Pons (tissue), 1 donor: ENCODE data around the gene B3GALT6.
A peak's percentile ranks its signal among the peaks of the same experiment; 100 is the strongest.

Source experiments
- DNase-seq: peaks from one replicate; pipeline ENCODE4 v3.0.0-alpha.2; 2016; ENCODE audit warnings: low spot score

Gene B3GALT6

DNA sequence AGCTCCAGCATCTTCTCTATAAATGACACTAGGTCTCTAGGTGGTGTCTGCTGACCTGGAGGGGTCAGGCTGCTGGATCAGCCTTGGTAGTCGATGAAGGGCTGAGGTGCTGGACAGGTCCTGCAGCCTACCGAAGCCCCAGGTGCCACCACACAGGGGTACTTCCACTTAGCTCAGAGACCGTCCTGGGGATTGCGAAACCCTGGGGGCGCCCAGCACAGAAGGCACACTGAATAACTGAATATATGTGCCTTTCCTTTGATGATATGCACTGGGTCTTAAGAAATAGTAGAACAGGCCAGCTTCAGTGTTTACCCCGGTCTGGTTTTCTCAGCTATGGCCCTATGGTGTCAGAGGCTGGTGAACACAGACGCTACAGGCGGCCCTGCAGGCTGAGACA is 30.7 kb downstream of the B3GALT6 start:
- no peak for DNase-seq

DNA sequence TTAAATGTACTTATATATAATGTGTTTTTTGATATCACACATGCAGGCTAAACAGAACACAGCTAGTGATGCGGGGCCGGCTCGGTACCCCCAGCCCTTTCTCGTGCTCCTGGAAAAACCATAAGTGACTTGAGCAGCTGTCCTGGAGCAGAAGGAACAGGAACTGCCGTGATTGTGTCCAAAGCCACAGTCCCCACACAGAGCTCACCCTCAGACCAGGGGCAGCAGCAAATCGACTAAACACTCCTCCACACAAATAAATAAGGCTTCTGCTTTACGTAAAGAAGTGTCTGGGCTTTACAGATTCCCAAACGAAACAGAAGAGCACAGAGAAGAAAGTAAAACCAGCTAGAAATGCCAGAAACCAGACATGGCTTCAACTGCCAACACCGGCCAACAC is 32.0 kb downstream of the B3GALT6 start:
- no peak for DNase-seq

DNA sequence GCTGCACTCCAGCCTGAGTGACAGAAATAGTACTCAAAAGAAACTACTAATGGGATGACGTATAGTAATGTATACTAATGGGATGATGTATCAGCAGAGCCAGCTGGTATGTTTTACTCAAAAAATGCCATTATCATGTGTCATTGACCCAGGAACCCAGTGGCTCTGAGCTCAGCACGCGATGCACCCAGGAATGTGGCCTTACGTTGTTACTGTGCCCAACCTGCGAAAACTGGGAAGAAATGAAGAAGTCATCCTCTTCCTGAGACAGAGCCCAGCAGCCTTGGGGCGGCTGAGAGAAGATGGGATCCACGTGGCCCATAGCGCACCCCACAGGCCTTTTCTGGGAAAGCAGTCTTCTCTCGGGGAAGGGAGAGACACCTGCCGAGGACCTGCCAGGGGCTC is 32.8 kb downstream of the B3GALT6 start:
- no peak for DNase-seq

GRCh38 chr1:1267488-1268283 is 35.6 kb downstream of the B3GALT6 start:
- no peak for DNase-seq

DNA sequence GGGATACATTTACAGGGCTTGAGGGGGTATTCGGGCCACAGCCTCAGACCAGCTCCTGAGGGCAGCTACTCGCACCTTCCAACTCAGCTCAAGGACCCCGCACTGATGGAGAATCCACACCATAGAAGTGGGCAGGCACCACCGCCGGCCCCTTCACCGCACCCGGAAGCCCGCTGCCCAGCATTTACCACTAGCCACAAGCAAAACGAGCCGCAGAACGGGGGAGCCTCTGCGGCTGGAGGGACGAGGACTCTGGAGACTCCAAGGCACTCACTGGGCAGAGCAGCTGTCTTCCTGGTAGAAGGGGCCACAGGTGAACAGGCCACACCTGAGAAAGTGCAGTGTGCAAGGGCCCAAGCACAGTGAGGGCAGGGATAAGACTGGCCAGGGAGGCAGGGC is 36.2 kb downstream of the B3GALT6 start:
- DNase-seq, result no peak

DNA sequence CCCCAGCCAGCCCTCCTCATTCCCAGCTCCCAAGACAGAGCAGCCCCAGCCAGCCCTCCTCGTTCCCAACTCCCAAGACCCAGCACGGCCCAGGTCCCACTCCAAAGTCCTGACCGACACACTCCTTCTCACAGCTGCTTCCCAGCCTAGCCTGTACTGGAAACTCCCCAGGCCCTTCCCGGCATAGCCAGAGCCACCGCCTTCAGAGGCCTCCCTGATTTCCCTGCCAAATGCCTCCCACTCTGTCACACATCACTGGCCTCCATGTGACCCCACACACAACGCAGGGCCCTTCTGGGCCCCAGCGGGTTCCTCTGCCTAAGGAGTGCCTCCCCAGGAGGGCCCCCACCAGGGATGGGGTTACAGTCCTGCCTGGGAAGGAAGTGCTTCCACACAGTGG is 38.8 kb downstream of the B3GALT6 start:
- no peak for DNase-seq

DNA sequence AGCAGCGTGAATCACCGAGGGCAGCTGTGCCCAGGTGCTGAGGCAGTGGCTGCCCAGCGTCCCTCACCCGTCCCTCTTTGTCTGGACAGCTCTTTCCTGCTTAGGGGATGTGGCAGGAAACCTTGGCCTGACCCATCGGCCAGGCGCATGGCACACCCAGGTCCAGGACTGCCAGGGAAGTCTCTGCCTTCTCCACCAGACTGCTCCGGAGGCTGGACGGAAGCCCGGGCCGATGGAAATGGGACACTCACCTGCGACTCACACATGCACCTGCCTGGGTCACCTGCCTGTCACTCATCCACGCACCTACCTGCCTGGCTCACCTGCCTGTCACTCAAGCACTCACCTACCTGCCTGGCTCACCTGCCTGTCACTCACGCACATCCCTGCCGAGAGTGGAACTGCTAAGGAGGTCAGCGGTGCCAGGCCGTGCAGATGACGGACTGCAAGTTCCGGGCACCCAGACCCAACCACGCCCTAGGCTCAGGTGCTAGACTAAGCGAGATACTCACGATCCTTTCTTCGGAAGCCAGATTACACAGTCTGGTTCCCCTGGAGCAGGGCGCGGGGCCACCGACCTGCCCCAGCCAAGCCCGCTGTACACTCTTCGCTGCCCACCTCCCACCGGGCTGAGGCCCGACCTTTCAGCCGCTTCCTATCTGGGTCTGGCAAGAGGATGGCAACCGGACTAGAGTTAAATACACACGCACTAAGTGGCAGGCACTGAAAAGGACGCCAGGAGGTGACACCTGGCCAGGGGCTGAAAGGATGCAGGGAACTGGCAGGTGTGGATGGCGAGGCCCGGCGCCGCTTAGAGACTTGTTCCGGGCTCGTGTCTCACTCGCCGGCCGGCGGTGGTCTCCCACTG is 40.5 kb downstream of the B3GALT6 start:
- DNase-seq, result no peak

- no peak for DNase-seq
Observed at GRCh38 chr1:1273209-1273511, 41.1 kb downstream of the B3GALT6 start.

GRCh38 chr1:1273512-1274298 is 41.7 kb downstream of the B3GALT6 start, which contains the start of gene UBE2J2:
UBE2J2 (minus strand) TSS chr1:1273854; CDS start chr1:1267992, 5,862 bp downstream.
- DNase-seq, result peak; percentile 73

GRCh38 chr1:1274299-1274930 is 42.4 kb downstream of the B3GALT6 start:
- DNase-seq, result no peak

DNA sequence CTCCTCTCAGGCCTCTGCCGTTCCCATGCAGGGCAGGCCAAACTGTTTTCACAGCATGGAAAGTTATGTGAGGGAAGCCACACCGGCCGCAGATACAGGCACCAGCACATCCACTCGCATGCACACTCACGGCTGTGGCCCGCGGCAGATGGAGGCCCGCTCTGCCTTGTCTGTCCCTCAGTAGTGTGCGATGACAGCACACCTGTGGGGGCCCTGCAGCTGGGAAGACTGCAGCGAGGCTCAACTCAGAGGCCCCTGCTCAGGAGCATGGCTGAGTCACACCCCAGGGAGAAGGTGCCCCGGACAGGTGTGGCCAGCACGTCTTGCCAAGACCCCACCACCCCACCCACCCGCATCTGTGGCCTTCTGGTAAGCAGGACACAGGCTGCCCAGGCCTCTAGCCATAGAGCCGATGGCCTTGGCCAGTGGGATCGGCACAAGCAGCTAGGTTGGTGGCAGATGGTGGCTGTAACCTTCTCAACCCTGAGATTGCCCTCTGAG is 42.9 kb downstream of the B3GALT6 start:
- no peak for DNase-seq

DNA sequence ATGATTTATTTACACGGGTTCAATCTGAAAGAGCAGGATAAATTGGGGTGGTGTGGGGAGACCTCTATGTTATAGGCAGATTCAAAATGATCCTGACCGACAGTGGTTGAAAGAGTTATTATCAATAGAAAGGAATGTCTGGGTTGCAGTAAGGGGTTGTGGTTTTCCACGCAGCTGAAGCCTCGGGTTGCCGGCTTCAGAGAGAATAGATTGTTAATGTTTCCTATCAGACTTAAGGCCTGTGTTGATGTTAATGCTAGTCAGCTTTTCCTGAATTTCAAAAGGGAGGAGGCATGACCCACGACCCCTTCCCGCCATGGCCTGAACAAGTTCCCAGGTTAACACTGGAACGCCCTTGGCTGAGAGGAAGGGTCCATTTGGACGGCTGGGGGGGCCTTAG is 43.8 kb downstream of the B3GALT6 start:
- no peak for DNase-seq

GRCh38 chr1:1278620-1279019 is 46.6 kb downstream of the B3GALT6 start:
- DNase-seq, result no peak

GRCh38 chr1:1279028-1279427 is 47.0 kb downstream of the B3GALT6 start:
- DNase-seq, result no peak

GRCh38 chr1:1280782-1281481 is 48.9 kb downstream of the B3GALT6 start:
- DNase-seq, result no peak

GRCh38 chr1:1281533-1282321 is 49.7 kb downstream of the B3GALT6 start:
- no peak for DNase-seq

GRCh38 chr1:1282998-1283397 is 51.0 kb downstream of the B3GALT6 start:
- no peak for DNase-seq

GRCh38 chr1:1283821-1284220 is 51.8 kb downstream of the B3GALT6 start:
- DNase-seq, result no peak
